ENCODE results near the gene AP5Z1.

GRCh38 chr7:4808026-4808425 lies 32.6 kb downstream of the AP5Z1 start:
- TF ChIP-seq, protein P1, sequence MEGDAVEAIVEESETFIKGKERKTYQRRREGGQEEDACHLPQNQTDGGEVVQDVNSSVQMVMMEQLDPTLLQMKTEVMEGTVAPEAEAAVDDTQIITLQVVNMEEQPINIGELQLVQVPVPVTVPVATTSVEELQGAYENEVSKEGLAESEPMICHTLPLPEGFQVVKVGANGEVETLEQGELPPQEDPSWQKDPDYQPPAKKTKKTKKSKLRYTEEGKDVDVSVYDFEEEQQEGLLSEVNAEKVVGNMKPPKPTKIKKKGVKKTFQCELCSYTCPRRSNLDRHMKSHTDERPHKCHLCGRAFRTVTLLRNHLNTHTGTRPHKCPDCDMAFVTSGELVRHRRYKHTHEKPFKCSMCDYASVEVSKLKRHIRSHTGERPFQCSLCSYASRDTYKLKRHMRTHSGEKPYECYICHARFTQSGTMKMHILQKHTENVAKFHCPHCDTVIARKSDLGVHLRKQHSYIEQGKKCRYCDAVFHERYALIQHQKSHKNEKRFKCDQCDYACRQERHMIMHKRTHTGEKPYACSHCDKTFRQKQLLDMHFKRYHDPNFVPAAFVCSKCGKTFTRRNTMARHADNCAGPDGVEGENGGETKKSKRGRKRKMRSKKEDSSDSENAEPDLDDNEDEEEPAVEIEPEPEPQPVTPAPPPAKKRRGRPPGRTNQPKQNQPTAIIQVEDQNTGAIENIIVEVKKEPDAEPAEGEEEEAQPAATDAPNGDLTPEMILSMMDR (IDR thresholded peaks at IDR 0.05), result no peak
- TF ChIP-seq ZFX (IDR thresholded peaks at IDR 0.05; ENCODE audit: borderline replicate concordance), result no peak
